Measurements from ENCODE around the gene CHAF1B. TPM values are rescaled to one million over a fixed set of nuclear protein-coding genes. Genes with fewer than 3 reads are reported as not detected.
"Not testable (repeated sequence)": the region's sequence is repeated elsewhere in the genome, so short reads cannot be mapped to it uniquely, and the experiment has no call there.

CHAF1B gene
- 3.3 and 3.6 TPM in 2 replicates for total RNA-seq

- Histone ChIP-seq H3K27me3 (ENCODE audit: control insufficient read depth, insufficient read depth, low read length) (no peaks in the 10 kb centered on the region), H3K4me3 (ENCODE audit: low read depth, low read length) (peak within 1 kb of the TSS; percentile 64), H3K36me3 (ENCODE audit: control insufficient read depth, insufficient read depth, low read length) (no peaks in the 10 kb centered on the region)
- DNase-seq (ENCODE audit: low read depth): no peak
- TF ChIP-seq CTCF (IDR thresholded peaks at IDR 0.05; ENCODE audit: insufficient read depth, low read length, poor library complexity, severe bottlenecking): no peak
Measured at GRCh38 chr21:36385233-36386030, at the start of gene CHAF1B. Gene CHAF1B (plus strand): TSS chr21:36385392. CDS start chr21:36386137, 745 bp downstream.

- Histone ChIP-seq H3K36me3 (ENCODE audit: control insufficient read depth, insufficient read depth, low read length) (no peaks in the 10 kb centered on the region), H3K27me3 (ENCODE audit: control insufficient read depth, insufficient read depth, low read length) (no peaks in the 10 kb centered on the region), H3K4me3 (ENCODE audit: low read depth, low read length) (no peak overlapping the region)
- no peak for DNase-seq (ENCODE audit: low read depth)
- TF ChIP-seq CTCF (IDR thresholded peaks at IDR 0.05; ENCODE audit: insufficient read depth, low read length, poor library complexity, severe bottlenecking): no peak
Measured at GRCh38 chr21:36337099-36337509, 48.1 kb upstream of the CHAF1B start.

GRCh38 chr21:36338975-36339374 is 46.2 kb upstream of the CHAF1B start:
- H3K36me3 ChIP-seq (ENCODE audit: control insufficient read depth, insufficient read depth, low read length): no peaks in the 10 kb centered on the region
- no peaks in the 10 kb centered on the region for H3K27me3 ChIP-seq (ENCODE audit: control insufficient read depth, insufficient read depth, low read length)
- no peak for TF ChIP-seq CTCF (IDR thresholded peaks at IDR 0.05; ENCODE audit: insufficient read depth, low read length, poor library complexity, severe bottlenecking)
- DNase-seq (ENCODE audit: low read depth): no peak
- H3K4me3 ChIP-seq (ENCODE audit: low read depth, low read length): no peak overlapping the region

GRCh38 chr21:36342581-36342980 is 42.6 kb upstream of the CHAF1B start:
- not testable (repeated sequence) for H3K36me3 ChIP-seq (ENCODE audit: control insufficient read depth, insufficient read depth, low read length); H3K4me3 ChIP-seq (ENCODE audit: low read depth, low read length)

GRCh38 chr21:36344931-36345330 is 40.3 kb upstream of the CHAF1B start:
- Histone ChIP-seq H3K27me3 (ENCODE audit: control insufficient read depth, insufficient read depth, low read length) (no peaks in the 10 kb centered on the region), H3K4me3 (ENCODE audit: low read depth, low read length) (no peak overlapping the region), H3K36me3 (ENCODE audit: control insufficient read depth, insufficient read depth, low read length) (no peaks in the 10 kb centered on the region)
- TF ChIP-seq CTCF (IDR thresholded peaks at IDR 0.05; ENCODE audit: insufficient read depth, low read length, poor library complexity, severe bottlenecking): no peak
- DNase-seq (ENCODE audit: low read depth): no peak

More at GRCh38 chr21:36342581-36342980, 42.6 kb upstream of the CHAF1B start:
- not testable (repeated sequence) for DNase-seq (ENCODE audit: low read depth); H3K27me3 ChIP-seq (ENCODE audit: control insufficient read depth, insufficient read depth, low read length)

- TF ChIP-seq CTCF (IDR thresholded peaks at IDR 0.05; ENCODE audit: insufficient read depth, low read length, poor library complexity, severe bottlenecking): no peak
- no peaks in the 10 kb centered on the region for H3K27me3 ChIP-seq (ENCODE audit: control insufficient read depth, insufficient read depth, low read length)
- no peak overlapping the region for H3K4me3 ChIP-seq (ENCODE audit: low read depth, low read length)
- DNase-seq (ENCODE audit: low read depth): no peak
- no peaks in the 10 kb centered on the region for H3K36me3 ChIP-seq (ENCODE audit: control insufficient read depth, insufficient read depth, low read length)
Measured at GRCh38 chr21:36347278-36347961, 37.8 kb upstream of the CHAF1B start.
